Neural cell (in vitro differentiated cells): ENCODE results near the gene ALDH3A2.

ENCODE experiments used
- CTCF ChIP-seq: fragments of 450-650 bp; IDR thresholded peaks from 2 replicates; pipeline ENCODE4 v1.5.1; 2014; ENCODE audit warnings: antibody characterized with exemption, mild to moderate bottlenecking, moderate library complexity; ENCODE audit not compliant: poor library complexity, severe bottlenecking
- EZH2 ChIP-seq: fragments of 200-600, 300-800 bp; shearing (Covaris generic), sonication (generic); IDR thresholded peaks from 2 replicates; pipeline ENCODE4 v1.6.1; 2014; ENCODE audit warnings: antibody characterized with exemption, low read length, borderline replicate concordance, mild to moderate bottlenecking; ENCODE audit not compliant: insufficient read depth, poor library complexity, severe bottlenecking
- SMC3 ChIP-seq: fragments of 450-650 bp; conservative IDR thresholded peaks from 2 replicates; pipeline ENCODE4 v1.6.1; 2014; ENCODE audit warnings: antibody characterized with exemption, mild to moderate bottlenecking, moderate library complexity; ENCODE audit not compliant: poor library complexity

GRCh38 chr17:19629449-19629848, 19.1 kb upstream of the ALDH3A2 start:
- TF ChIP-seq EZH2 = no peak
- no peak for TF ChIP-seq CTCF
- TF ChIP-seq SMC3 = no peak
